Eye (tissue), 1 donor: ENCODE measurements around the gene THY1.
"Not testable (repeated sequence)": the region's sequence is repeated elsewhere in the genome, so short reads cannot be mapped to it uniquely, and the experiment has no call there.

Experiments
- DNase-seq: peaks from one replicate; pipeline ENCODE4 v3.0.0-alpha.2; 2015

THY1 gene

DNA sequence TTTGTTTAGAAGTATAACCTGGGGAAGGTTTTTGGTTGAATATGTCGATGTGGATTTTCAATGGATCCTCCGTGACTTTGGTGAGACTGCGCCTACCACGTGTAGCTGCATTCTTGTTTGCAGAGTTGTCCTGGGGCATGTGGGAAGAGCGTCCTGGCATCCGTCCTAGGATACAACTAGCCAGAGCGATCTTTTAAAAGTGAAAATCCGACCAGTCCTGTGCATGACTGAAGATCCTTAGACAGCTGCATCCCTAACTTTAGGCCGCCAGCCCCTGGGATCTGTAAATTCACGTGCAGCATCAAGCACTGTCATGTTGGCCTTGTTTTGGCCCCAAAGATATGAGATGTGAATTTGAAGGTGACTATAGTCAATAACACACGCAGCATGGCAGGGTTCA, 22.4 kb upstream of the THY1 start:
- no peak for DNase-seq

DNA sequence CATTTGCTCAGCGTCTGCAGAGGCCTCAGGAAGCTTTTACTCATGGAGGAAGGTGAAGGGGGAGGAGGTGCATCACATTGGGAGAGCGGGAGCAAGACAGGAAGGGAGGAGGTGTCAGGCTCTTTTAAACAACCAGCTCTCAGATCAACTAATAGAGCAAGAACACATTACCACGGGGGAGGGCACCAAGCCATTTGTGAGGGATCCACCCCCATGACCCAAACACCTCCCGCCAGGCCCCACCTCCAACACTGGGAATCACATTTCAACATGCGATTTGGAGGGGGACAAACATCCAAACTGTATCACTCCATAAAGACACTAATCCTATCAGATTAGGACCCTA, 18.9 kb upstream of the THY1 start:
- no peak for DNase-seq

DNA sequence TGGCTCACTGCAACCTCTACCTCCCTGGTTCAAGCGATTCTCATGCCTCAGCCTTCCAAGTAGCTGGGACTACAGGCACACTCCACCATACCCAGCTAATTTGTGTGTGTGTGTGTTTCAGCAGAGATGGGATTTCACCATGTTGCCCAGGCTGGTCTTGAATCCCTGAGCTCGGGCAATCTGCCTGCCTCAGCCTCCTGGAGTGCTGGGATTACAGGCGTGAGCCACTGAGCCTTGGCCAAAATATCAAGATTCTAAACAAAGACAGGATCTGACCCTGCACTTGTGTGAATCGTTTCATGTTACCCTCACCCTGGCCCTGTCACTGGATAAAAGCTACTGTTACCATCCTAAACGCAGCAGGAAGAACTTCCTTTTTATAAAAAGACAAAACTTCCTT, 15.6 kb upstream of the THY1 start:
- DNase-seq: no peak

DNA sequence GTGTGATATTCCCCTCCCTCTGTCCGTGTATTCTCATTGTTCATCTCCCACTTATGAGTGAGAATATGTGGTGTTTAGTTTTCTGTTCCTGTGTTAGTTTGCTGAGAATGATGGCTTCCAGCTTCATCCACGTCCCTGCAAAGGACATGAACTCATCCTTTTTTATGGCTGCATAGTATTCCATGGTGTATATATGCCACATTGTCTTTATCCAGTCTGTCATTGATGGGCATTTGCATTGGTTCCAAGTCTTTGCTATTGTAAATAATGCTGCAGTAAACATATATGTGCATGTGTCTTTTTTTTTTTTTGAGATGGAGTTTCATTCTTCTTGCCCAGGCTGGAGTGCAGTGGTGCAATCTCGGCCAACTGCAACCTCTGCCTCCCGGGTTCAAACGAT, 14.5 kb upstream of the THY1 start:
- DNase-seq: not testable (repeated sequence)

DNA sequence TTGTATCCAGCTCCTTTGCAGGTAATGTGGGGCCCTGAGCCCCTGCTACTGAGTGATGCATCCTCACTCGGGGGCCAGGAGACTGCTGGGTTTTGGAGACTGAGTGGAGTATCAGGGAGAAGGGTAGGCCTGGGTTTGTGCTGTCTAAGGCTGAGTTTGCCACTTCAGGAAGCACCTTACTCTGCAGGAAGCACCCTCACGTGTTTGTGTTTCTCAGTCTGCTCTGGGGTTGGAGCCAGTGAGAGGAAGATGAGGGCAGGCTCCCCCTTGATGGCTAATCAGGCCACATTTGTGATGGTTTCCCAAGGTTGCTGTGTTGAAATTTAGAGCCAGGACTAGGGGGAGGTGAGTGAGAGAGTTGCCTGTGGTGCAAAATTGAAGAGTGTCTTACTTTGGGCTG, 13.7 kb upstream of the THY1 start:
- no peak for DNase-seq

DNA sequence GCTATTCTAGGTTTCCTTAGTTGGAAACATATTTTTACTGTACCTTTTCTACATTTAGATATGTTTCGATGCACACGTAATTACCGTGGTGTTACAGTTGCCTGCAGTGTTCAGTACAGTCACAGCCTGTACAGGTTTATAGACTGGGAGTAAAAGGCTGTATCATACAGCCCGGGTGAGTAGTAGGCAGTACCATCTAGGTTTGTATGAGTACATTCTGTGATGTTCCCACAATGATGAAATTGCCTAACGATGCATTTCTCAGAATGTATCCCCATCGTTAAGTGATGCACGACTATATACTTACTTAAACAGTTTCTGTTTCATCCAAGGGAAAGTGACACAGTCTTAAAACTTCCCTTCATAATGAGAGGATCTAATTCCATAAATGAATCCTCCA, 13.1 kb upstream of the THY1 start:
- no peak for DNase-seq

DNA sequence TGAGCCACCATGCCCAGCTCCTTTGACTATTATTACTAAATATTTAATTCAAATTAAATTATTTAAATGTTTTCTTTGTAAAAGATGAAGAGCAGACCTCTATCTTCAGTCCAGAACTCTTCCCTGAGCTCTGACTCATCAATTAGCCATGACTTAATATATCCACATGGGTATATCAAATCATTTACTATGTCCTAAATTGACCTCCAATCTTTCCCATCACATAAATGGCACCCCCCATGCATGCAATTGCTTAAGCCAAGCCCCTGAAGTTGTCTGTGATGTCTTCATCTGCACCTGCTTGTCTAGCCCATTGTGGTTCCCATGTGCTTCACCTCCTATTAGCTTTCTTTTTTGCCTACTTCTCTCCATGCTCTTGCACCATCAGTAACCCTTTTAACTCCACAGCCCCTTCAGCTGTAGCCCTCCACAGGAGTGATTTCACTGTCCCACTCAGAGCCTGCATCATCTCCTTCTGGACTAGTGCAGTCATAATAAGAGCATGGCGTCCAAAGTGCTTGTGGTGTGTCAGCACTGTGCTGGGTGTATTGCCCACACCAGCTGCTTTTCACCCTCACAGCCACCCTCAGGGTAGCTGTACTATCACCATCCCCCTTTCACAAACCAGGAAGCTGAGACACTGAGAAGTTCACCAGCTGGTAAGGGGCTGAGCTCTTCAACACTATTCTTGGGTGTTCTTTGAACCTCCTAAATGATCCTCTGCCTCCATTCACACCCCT, 11.8 kb upstream of the THY1 start:
- DNase-seq: no peak

DNA sequence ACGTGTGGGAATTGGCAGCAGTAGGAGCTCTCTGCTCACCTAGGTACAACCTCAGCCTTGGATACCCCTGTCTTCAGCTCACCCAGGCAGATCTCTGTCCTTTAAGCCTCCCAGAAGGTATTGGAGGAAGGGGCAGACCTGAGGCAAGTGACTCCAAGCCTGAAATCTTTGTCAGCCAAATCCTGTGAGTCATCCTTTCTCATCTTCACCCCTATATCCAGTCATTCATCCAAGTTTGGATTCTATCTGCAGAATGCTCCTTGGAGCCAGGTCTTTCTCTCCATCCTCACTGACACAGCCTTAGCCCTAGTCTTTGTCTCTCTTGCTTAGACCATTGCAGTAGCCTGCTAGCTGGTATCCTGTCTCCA, 10.4 kb upstream of the THY1 start:
- no peak for DNase-seq

DNA sequence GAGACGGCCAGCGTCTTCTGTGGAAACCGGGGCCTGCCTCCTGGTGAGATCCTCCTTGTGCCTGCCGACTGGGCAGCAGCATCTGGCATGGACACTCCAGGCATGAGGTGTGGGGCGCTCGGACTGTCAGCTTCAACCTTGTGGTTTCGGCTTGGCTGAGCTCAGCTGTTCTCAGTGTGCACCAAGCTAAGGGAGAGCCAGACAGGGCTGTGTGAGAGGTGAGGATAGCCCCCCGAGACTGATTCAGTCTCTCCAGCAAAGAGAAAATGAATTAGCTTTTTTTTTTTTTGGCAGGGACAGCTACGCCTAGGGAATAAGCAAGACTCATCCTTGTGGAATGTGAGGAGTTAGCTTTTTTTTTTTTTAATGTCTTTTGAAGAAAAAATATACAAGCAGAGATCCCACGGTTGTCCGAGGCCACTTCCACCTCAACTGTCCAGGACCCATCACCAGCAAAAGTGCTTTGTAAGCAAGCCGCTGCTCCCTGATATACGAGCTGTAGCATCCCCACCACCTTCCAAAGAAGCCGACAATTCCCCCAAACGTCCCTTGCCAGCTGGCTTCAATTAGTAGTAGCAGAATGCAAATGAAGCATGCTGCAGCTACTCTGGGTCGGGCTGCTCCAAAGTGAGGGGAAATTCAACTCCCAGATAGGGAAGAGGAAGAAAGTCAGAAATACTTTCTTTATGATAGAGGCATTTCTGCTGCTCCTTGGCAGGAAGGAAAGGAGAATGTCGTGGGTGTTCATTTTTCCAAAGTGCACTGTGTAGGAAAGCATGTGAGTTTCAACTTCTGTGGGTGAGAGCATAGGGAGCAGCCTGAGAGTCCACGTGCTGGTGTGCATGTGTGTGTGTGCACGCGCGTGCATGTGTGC, 9.7 kb upstream of the THY1 start:
- DNase-seq: peak; percentile 69

DNA sequence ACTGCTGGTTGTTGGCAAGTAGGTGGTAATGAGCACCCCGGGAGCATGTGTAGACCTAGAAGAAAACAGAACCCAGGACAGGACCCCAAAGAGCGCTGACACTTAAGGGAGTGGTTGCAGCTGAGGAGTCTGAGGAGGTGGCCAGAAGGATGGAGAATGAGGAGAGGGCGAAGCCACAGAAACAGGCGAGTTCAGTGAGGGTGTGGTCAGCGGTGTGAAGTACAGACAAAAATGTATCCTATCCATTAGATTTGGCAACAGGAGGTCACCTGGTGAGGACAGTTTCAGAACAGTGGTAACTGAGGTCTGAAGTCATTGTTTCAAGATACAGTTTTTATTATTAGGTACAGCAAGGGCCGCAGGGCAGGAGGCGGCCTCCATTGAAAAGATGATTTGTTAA, 8.6 kb upstream of the THY1 start:
- DNase-seq: no peak

DNA sequence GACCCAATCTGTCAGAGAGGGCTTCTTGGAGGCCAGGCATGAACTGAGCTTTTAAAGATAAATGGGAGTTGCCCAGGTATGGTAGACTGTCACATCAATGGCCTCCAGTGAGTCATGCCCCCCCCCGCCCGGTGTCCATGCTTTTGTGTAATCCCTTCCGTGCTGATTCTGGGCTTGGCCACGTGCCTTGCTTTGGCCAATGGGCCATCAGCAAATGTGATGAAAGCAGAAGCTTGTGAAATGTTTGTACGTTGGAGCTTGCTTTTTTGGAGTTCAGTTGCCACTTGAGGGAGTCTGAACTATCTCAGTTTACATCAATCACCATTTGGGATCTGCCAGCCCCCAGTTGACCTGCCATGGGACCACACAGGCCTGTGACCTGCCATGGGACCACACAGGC, 4.3 kb upstream of the THY1 start:
- DNase-seq: no peak

DNA sequence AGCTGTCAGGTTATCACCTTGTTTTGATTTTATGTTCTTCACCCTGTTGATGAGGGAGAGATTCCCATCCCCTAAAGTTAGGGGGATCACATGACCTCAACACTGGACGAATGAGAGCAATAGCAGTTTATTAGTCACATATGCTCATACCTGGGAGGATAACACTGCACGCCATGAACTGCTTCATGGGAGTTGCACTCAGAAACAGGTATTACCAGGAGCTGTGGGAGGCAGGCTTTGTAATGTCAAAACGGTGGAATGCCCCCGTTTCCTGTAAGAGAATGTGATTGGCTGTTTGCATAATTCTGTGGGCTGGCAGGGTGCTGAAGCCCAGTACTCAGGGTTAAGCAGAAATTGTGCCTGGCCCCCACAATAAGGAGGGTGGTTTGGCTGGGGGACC, 3.2 kb upstream of the THY1 start:
- DNase-seq: no peak

DNA sequence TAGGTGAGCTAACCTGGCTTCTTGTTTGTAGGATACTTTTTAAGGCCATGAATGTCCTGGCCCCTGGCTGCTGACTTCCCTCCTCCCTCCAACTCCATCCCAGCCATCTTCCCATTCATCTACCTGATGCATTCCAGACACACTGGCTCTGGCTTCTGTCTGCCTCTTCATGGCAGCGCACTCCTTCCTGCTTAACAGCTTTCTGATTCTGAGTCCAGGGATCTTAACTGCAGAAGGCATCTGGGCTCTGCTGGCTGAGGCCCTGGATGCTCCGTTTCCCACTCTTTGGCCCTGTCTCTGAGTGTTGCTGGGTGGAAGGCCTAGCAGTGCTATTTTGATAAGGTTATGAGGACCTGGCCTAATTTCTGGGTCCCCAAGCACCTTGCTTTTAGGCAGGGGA, 1.8 kb upstream of the THY1 start:
- DNase-seq: no peak

DNA sequence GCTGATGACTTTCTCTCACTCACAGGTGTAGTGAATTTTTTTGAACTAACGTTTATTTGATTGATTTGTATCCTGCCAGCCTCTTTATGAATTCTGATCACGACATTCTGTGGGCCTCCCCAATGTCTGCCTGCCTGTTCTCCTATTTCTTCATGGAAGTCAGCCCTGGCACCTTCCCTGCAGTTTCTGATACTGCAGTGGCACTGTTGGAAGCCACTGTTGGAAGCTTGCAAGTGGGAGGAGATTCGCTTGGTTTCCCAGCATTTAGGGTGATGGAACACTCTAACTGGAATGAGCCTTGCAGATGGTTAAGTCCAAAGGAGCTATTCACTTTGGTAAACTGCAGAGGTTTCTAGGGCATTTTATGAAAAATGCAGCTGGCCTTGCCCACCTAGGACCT, 1.3 kb upstream of the THY1 start:
- no peak for DNase-seq

DNA sequence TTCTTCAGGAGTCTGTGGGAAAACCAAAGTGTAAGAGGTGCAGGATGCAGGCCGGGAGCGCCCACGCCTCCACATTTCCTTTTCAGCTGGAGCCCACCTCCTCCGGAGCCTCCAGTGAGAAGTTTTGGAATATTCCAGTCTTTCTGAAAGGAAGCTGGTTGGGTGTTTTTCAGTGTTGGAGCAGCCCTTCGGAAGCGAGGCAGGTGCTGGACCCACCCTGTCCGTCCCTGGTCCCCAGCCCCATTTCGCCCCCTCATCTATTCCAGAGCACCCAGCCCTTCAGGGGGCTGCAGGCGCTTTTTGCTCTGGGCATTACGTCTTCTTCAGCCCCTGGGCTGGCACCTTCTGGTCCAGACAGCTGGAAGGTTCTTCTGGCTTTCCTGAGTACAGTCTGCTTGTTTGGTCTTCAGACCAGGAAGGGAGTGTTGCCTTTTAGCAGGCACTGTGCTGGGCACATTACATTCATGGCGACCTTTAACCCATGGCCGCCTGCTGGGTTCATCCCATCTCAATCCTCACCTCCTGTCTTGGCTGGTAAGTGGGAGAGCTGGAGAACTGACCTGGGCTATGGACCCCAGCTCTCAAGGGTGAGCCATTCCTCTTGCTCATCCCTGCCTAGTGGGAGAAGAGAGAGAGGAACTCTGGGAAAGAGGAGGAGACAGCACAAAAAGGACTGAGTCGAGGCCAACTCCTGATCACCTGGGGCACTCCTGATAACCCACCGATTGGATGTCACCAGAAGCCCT, 710 bp upstream of the THY1 start:
- DNase-seq: no peak

DNA sequence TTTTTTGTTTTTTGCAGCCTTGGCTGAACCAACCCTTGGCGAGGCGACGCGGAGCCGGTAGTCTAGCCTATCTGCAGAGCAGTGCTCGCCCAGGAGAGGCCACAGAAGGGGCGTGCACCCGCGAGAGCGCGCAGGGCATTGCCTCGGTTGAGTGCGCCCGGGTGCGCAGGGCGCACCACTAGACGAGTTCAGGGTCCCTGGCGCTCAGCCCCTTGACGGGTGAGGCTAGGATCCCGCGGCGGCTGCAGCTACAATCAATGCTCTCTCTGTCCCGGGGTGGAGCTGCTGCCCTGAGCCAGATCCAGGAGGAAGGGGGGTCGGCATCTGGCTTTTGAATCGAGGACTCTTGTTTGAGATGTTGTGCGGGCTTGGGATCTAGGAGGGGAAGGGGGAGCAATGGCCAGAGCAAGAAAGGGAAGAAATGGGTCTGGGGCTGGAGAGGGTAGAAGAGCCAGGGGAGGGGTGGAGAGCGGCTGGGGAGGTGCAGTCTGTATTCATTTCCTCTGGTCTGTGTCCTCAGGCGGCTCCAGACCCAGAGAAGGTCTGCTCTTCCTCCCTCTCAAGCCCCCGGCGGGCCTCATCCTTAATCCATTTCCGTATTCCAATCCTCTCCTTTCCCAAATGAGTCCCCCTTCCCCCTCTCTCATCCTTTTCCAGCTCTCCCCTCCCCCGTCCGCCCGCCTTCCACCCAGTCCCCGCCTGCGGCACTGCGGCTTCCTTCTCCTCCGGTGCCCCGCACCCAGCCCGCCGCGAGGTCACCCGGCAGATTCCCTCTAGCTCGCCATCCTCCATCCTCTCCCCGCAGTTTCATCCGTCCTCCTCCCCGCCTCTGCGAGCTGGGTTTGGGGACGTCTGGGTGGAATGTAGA, 797 bp downstream of the THY1 start:
- DNase-seq: peak; percentile 79

DNA sequence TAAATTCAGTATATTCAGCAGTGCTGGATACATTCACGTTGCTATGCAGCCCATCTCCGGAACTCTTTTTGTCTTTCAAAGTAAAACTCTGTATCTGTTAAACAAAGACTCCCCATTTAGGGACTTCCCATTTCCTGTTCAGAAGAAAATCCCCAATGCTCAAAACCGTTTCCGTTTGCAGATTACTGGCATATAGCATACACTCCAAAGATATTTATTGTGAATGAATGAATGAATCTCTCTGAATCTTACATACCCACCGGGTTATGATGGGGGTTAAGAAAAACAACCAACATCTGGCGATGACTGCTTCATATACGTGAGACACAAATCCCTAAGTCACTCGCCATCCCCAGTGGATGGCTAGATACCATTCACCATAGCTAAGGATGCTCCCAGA, 1.6 kb downstream of the THY1 start:
- DNase-seq: no peak

DNA sequence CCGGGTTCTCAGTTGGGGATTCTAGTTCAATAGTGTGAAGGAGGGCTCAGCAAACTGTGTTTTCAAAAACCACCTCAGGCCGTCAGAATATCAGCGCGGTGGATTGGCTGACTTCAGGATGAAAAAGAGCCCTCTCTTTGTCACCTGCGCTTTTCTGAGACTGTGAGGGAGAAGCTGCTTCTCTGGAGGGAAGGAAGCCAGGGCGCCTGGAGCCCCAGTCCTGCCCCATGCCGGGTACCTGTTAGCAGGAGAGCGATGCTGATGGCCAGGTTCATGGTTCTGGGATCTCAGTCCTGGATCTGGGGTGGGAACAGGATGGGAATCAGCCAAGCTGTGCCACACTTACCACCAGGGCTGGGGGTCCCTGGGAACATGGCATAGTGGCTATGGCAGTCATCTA, 2.3 kb downstream of the THY1 start:
- no peak for DNase-seq

DNA sequence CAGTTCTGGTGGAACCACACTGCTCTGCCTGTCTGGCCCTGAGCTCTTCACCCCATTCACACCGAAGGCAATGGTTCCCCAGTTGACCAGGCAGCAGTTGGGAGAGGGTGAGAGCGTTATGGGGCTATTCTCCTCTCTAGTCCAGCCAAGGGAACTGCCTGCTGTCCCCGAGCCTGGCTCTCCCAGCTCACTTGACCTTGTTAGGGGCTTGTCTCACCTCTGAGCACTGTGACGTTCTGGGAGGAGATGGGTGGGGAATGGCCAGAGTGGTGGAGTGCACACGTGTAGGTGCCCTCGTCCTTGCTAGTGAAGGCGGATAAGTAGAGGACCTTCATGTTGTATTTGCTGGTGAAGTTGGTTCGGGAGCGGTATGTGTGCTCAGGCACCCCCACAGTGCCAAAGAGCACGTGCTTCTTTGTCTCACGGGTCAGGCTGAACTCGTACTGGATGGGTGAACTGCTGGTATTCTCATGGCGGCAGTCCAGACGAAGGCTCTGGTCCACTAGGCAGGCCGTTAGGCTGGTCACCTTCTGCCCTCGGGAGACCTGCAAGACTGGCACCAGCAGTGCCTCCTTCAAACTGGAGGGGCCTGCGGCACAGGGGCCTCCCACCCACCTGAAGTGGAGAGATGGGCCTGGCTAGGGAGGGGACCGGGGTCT, 3.0 kb downstream of the THY1 start:
- DNase-seq: no peak

DNA sequence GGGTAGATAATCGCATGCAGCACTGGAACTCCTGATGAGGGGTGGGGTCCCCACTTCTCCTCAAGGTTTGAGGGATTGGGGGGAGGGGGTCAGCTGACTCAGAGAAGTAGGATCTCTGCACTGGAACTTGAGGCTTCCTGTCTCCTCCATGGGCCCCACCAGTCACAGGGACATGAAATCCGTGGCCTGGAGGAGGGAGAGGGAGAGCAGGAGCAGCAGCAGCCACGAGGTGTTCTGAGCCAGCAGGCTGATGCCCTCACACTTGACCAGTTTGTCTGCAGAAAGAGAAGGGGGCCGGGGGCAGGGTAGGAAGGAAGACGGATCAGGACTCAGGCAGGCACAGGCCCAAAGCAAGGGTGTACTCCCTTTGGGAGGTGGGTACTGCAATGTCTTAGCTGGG, 3.7 kb downstream of the THY1 start:
- DNase-seq: no peak

DNA sequence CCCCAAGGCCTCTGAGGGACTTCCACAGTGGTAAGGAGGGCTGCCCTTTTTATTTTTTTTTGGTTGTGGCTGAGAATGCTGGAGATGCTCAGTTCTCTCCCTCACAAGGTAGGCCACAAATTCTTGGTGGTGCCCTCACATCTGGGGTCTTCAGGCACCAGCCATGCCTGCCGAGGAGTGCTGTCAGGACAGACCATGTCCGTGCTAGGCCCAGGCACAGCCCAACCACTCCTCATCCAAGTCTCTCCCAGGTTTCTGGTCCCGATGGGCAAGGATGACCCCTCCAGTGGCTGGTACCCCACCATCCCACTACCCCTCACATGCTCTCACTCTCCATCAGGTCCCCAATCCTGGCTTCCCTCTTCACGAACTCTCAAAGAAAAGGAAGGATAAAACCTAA, 4.2 kb downstream of the THY1 start:
- no peak for DNase-seq

DNA sequence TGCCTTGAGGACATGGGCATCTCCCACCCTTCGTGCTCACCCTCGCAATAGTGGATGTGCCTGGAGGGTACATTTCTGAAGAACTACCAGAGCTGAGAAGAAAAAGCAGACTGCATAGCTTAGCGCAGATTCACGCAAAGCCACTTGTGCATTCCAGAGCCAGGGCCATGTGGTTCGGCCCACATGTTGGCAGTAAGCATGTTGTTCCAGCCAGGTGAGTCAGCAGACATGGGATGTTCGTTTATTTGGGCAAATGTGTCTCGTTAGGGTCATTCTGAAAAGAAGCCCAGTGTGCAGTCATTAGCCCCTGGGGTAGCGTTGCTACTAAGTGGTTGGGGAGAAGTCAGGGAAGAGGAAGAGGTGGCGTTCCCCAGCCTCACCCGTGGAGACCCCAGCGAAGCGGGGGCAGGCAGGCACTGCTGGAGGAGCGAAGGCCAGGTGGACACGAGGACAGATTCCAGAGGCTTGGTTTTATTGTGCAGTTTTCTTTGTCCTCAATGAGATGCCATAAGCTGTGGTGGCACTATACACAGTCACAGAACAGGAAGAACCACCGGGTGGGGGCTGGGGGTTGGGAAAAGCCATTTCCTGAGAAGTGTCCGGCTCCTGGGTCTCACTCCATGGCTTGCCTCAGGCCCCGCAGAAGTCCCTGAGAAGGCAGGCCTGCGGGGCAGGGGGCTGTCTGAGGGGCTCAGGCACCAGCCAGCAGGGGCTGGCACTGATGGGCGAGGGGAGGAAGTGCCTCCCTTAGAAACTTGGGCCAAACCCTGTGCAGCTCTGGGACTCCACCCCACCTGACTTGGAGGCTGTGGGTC, 5.0 kb downstream of the THY1 start:
- DNase-seq: no peak
